HG02885 (cell line): ENCODE results near the gene DPYSL5.

Source experiments
- ATAC-seq: cut with Tn5 transposase; IDR thresholded peaks from one replicate; pipeline ENCODE4 v1.9.1; 2021; ENCODE audit warnings: mild to moderate bottlenecking; ENCODE audit not compliant: unreplicated experiment, poor library complexity

Gene DPYSL5

GRCh38 chr2:26979741-26980140 lies 131.8 kb downstream of the DPYSL5 start:
- ATAC-seq, result no peak

GRCh38 chr2:26980971-26981370 lies 133.0 kb downstream of the DPYSL5 start:
- no peak for ATAC-seq

GRCh38 chr2:26982102-26982742 lies 134.3 kb downstream of the DPYSL5 start:
- ATAC-seq, result no peak

GRCh38 chr2:26983746-26984145 lies 135.8 kb downstream of the DPYSL5 start:
- ATAC-seq, result no peak

- ATAC-seq, result no peak
These were observed 137.9 kb downstream of the DPYSL5 start for GRCh38 chr2:26985807-26986206.

- no peak for ATAC-seq
These were observed 138.6 kb downstream of the DPYSL5 start for GRCh38 chr2:26986576-26986975.

- no peak for ATAC-seq
These were observed 140.3 kb downstream of the DPYSL5 start for GRCh38 chr2:26988058-26988860.

- no peak for ATAC-seq
These were observed 141.2 kb downstream of the DPYSL5 start for GRCh38 chr2:26989156-26989555.

- ATAC-seq, result no peak
These were observed 143.8 kb downstream of the DPYSL5 start for GRCh38 chr2:26991717-26992116.

GRCh38 chr2:26993768-26994167 lies 145.8 kb downstream of the DPYSL5 start:
- no peak for ATAC-seq

- no peak for ATAC-seq
These were observed 147.1 kb downstream of the DPYSL5 start for GRCh38 chr2:26994983-26995382.

GRCh38 chr2:26997394-26997793 lies 149.5 kb downstream of the DPYSL5 start:
- no peak for ATAC-seq

- no peak for ATAC-seq
These were observed 150.4 kb downstream of the DPYSL5 start for GRCh38 chr2:26998323-26998722.
